DOHH2 (cell line): ENCODE results near the gene TAS2R30.

Source experiments
- H3F3A ChIP-seq: fragments of 200-600 bp; sonication (generic), shearing (Covaris generic); 2 replicates; pipeline ENCODE4 v1.6.0; 2016; ENCODE audit warnings: antibody characterized with exemption, mild to moderate bottlenecking; ENCODE audit not compliant: control insufficient read depth, insufficient read depth
- H3K27ac ChIP-seq: fragments of 200-600 bp; sonication (generic); 2 replicates; pipeline ENCODE4 v1.5.1; 2014; ENCODE audit warnings: low read depth, mild to moderate bottlenecking, low read length, moderate library complexity
- H3K27me3 ChIP-seq: fragments of 200-600 bp; sonication (generic); 2 replicates; pipeline ENCODE4 v1.6.1; 2014; ENCODE audit warnings: mild to moderate bottlenecking, low read length, mixed read lengths; ENCODE audit not compliant: control insufficient read depth
- H3K36me3 ChIP-seq: fragments of 200-600 bp; sonication (generic); 2 replicates; pipeline ENCODE4 v1.6.1; 2014; ENCODE audit warnings: mild to moderate bottlenecking, low read length, moderate library complexity, mixed read lengths; ENCODE audit not compliant: control insufficient read depth
- H3K4me1 ChIP-seq: fragments of 200-600 bp; sonication (generic); 2 replicates; pipeline ENCODE4 v1.6.1; 2014; ENCODE audit warnings: mild to moderate bottlenecking, low read length, mixed read lengths; ENCODE audit not compliant: control insufficient read depth
- H3K4me2 ChIP-seq: fragments of 200-600 bp; sonication (generic); 2 replicates; pipeline ENCODE4 v1.6.0; 2014; ENCODE audit warnings: mild to moderate bottlenecking, low read length, moderate library complexity
- H3K4me3 ChIP-seq: fragments of 200-600 bp; sonication (generic); 2 replicates; pipeline ENCODE4 v1.5.1; 2014; ENCODE audit warnings: mild to moderate bottlenecking, low read length, mixed read lengths
- H3K79me2 ChIP-seq: fragments of 200-600 bp; sonication (generic); 2 replicates; pipeline ENCODE4 v1.6.1; 2014; ENCODE audit warnings: mild to moderate bottlenecking, low read length, mixed read lengths; ENCODE audit not compliant: control insufficient read depth
- H3K9me2 ChIP-seq: fragments of 200-600 bp; sonication (generic); replicated peaks from 2 replicates; pipeline ENCODE4 v1.6.1; 2014; ENCODE audit warnings: mild to moderate bottlenecking, low read length, mixed read lengths; ENCODE audit not compliant: control insufficient read depth
- H3K9me3 ChIP-seq: fragments of 200-600 bp; sonication (generic); 2 replicates; pipeline ENCODE4 v1.6.1; 2014; ENCODE audit warnings: antibody characterized with exemption, low read length, mixed read lengths; ENCODE audit not compliant: control insufficient read depth, insufficient read depth
- H4K20me1 ChIP-seq: fragments of 200-600 bp; sonication (generic); 2 replicates; pipeline ENCODE4 v1.6.0; 2014; ENCODE audit warnings: low read depth, mild to moderate bottlenecking, antibody characterized with exemption, low read length, moderate library complexity; ENCODE audit not compliant: control insufficient read depth, insufficient read depth
- CTCF ChIP-seq: fragments of 200-600 bp; sonication (generic); IDR thresholded peaks from one replicate; pipeline ENCODE4 v1.5.1; 2014; ENCODE audit warnings: antibody characterized with exemption, mild to moderate bottlenecking, low read depth, low read length; ENCODE audit not compliant: poor library complexity, severe bottlenecking
- EZH2phosphoT487 ChIP-seq: fragments of 200-600 bp; sonication (generic); IDR thresholded peaks from 2 replicates; pipeline ENCODE4 v1.6.1; 2017; ENCODE audit warnings: borderline replicate concordance, mild to moderate bottlenecking, antibody characterized with exemption, low read length, moderate library complexity, mixed read lengths

The TAS2R30 gene

GRCh38 chr12:11134305-11134704, at the start of gene TAS2R30:
Gene TAS2R30 (minus strand): TSS chr12:11134644. CDS start chr12:11134244, 400 bp downstream.
- no peaks in the 10 kb centered on the region for H3K4me1 ChIP-seq
- H3K4me2 ChIP-seq = no peak within 1 kb of the TSS
- H4K20me1 ChIP-seq = no peaks in the 10 kb centered on the region
- no peaks in the 10 kb centered on the region for H3K9me2 ChIP-seq
- no peaks in the 10 kb centered on the region for H3K36me3 ChIP-seq
- H3K4me3 ChIP-seq = no peak within 1 kb of the TSS
- no peaks in the 10 kb centered on the region for H3F3A ChIP-seq
- H3K9me3 ChIP-seq = no peaks in the 10 kb centered on the region
- H3K27me3 ChIP-seq = no peaks in the 10 kb centered on the region
- no peak within 1 kb of the TSS for H3K27ac ChIP-seq
- H3K79me2 ChIP-seq = peaks cover 22% of the 10 kb centered on the region
- TF ChIP-seq CTCF (no peak), EZH2phosphoT487 (no peak)

- peaks cover 5% of the 10 kb centered on the region; the same call in 1 of the 2 replicates for H3K27me3 ChIP-seq
- H3K4me3 ChIP-seq = no peak overlapping the region
- no peaks in the 10 kb centered on the region for H3F3A ChIP-seq
- no peaks in the 10 kb centered on the region for H3K9me2 ChIP-seq
- H3K9me3 ChIP-seq = no peaks in the 10 kb centered on the region
- H3K4me2 ChIP-seq = no peak overlapping the region
- H3K4me1 ChIP-seq = no peaks in the 10 kb centered on the region
- TF ChIP-seq EZH2phosphoT487 = no peak
- TF ChIP-seq CTCF = no peak
- H3K79me2 ChIP-seq = no peaks in the 10 kb centered on the region
- H4K20me1 ChIP-seq = no peaks in the 10 kb centered on the region
- H3K27ac ChIP-seq = no peak overlapping the region
- H3K36me3 ChIP-seq = no peaks in the 10 kb centered on the region
Measured at GRCh38 chr12:11183011-11183410, 48.6 kb upstream of the TAS2R30 start.

- Histone ChIP-seq H3K9me3 (no peaks in the 10 kb centered on the region), H3F3A (no peaks in the 10 kb centered on the region), H3K4me2 (no peak overlapping the region), H3K4me1 (no peaks in the 10 kb centered on the region), H3K36me3 (no peaks in the 10 kb centered on the region), H3K79me2 (no peaks in the 10 kb centered on the region), H3K9me2 (no peaks in the 10 kb centered on the region), H3K27ac (no peak overlapping the region), H3K27me3 (peaks cover 5% of the 10 kb centered on the region; the same call in 1 of the 2 replicates), H4K20me1 (no peaks in the 10 kb centered on the region), H3K4me3 (no peak overlapping the region)
- TF ChIP-seq CTCF (no peak), EZH2phosphoT487 (no peak)
Measured at GRCh38 chr12:11182529-11182928, 48.1 kb upstream of the TAS2R30 start.
